PC-9 (cell line): ENCODE data around the gene ECE1. TPM values are rescaled to one million over a fixed set of nuclear protein-coding genes. Genes with fewer than 3 reads are reported as not detected.
A peak's percentile ranks its signal among the peaks of the same experiment; 100 is the strongest.

Experiments
- BruUV-seq: library from RNA; stranded (reverse); fragments of 400-500 nt; replicated peaks from 2 replicates; lab custom pipeline; 2021; lab: Mats Ljungman, UMichigan
- CTCF ChIA-PET: fragments of 300-600 bp; sonication (Branson Sonifier 250); formaldehyde crosslinking; loops from one replicate; lab custom pipeline; 2022; ENCODE audit warnings: antibody characterized with exemption; lab: Charles Lee
- POLR2A ChIA-PET: fragments of 300-600 bp; sonication (Branson Sonifier 250); formaldehyde crosslinking; loops from one replicate; lab custom pipeline; 2022; ENCODE audit warnings: antibody characterized with exemption; ENCODE audit not compliant: unreplicated experiment; lab: Charles Lee
- DNase-seq, 2 experiments: peaks; one replicate each; pipeline versions ENCODE4 v3.0.0 to v3.0.0-alpha.2; 2015 to 2022; ENCODE audit warnings: mixed read lengths in 1 of 2
- H2AFZ ChIP-seq: fragments of 200-600 bp; sonication (generic); 2 replicates; pipeline ENCODE4 v1.8.1; 2017; ENCODE audit warnings: antibody characterized with exemption
- H3F3A ChIP-seq: fragments of 200-600 bp; sonication (generic); 2 replicates; pipeline ENCODE4 v1.8.1; 2017; ENCODE audit warnings: antibody characterized with exemption, mild to moderate bottlenecking, low read depth; ENCODE audit not compliant: insufficient read depth
- H3K27ac ChIP-seq: fragments of 200-600 bp; sonication (generic); 2 replicates; pipeline ENCODE4 v1.6.1; 2016; ENCODE audit warnings: mixed run types
- H3K27me3 ChIP-seq: fragments of 200-600 bp; sonication (generic); 2 replicates; pipeline ENCODE4 v1.6.1; 2016; ENCODE audit warnings: low read depth, mixed run types; ENCODE audit not compliant: insufficient read depth
- H3K36me3 ChIP-seq: fragments of 200-600 bp; sonication (generic); 2 replicates; pipeline ENCODE4 v1.6.1; 2016; ENCODE audit warnings: low read depth, mixed run types
- H3K4me1 ChIP-seq: fragments of 200-600 bp; sonication (generic); replicated peaks from 2 replicates; pipeline ENCODE4 v1.6.1; 2016; ENCODE audit warnings: mixed run types; ENCODE audit not compliant: insufficient read depth
- H3K4me2 ChIP-seq: fragments of 200-600 bp; sonication (generic); 2 replicates; pipeline ENCODE4 v1.6.1; 2017; ENCODE audit warnings: mixed run types
- H3K4me3 ChIP-seq: fragments of 200-600 bp; sonication (generic); 2 replicates; pipeline ENCODE4 v1.6.1; 2016; ENCODE audit warnings: mixed run types
- H3K79me2 ChIP-seq: fragments of 200-600 bp; sonication (generic); 2 replicates; pipeline ENCODE4 v1.6.1; 2017; ENCODE audit warnings: low read depth, mixed run types
- H3K9me2 ChIP-seq: fragments of 200-600 bp; sonication (generic); 2 replicates; pipeline ENCODE4 v1.8.1; 2017; ENCODE audit warnings: mild to moderate bottlenecking; ENCODE audit not compliant: insufficient read depth
- H3K9me3 ChIP-seq: fragments of 200-600 bp; sonication (generic); 2 replicates; pipeline ENCODE4 v1.8.1; 2016; ENCODE audit warnings: low read depth; ENCODE audit not compliant: insufficient read depth
- H4K20me1 ChIP-seq: fragments of 200-600 bp; sonication (generic); 2 replicates; pipeline ENCODE4 v1.8.1; 2017; ENCODE audit not compliant: insufficient read depth
- EZH2 ChIP-seq: fragments of 200-600 bp; sonication (generic); IDR thresholded peaks from 2 replicates; pipeline ENCODE4 v1.8.0; 2017; ENCODE audit warnings: antibody characterized with exemption, low read depth
- intact Hi-C: fragments of 100-400 bp; cut with micrococcal nuclease; formaldehyde crosslinking; loops from one replicate; pipeline ENCODE4 v1.10.0; 2022; ENCODE audit not compliant: unreplicated experiment
- total RNA-seq: library from RNA; stranded (reverse); gene quantifications from 2 replicates; pipeline ENCODE4 v1.2.3, GENCODE V29; 2021
- TF ChIP-seq, protein P1 (sequence below): fragments of 200-600 bp; sonication (generic); conservative IDR thresholded peaks from 2 replicates; pipeline ENCODE4 v1.6.1; 2017; ENCODE audit warnings: mixed run types, antibody characterized with exemption, mild to moderate bottlenecking, moderate library complexity

Gene ECE1
- total RNA-seq, 1 experiment from 2014 or later: 80.8 TPM

- POLR2A ChIA-PET: no interaction called here
- Histone ChIP-seq H3K27me3 (no peaks in the 10 kb centered on the region), H3K4me2 (no peak overlapping the region), H3K9me3 (no peaks in the 10 kb centered on the region), H3K36me3 (0 out of 2 replicates have a peak, but pooled peaks cover 6% of the 10 kb centered on the region), H3K79me2 (no peaks in the 10 kb centered on the region), H3K9me2 (no peaks in the 10 kb centered on the region), H4K20me1 (no peaks in the 10 kb centered on the region), H3F3A (peaks cover 19% of the 10 kb centered on the region), H2AFZ (no peak overlapping the region), H3K4me3 (no peak overlapping the region), H3K27ac (no peak overlapping the region), H3K4me1 (peaks cover 20% of the 10 kb centered on the region)
- TF ChIP-seq, protein P1, sequence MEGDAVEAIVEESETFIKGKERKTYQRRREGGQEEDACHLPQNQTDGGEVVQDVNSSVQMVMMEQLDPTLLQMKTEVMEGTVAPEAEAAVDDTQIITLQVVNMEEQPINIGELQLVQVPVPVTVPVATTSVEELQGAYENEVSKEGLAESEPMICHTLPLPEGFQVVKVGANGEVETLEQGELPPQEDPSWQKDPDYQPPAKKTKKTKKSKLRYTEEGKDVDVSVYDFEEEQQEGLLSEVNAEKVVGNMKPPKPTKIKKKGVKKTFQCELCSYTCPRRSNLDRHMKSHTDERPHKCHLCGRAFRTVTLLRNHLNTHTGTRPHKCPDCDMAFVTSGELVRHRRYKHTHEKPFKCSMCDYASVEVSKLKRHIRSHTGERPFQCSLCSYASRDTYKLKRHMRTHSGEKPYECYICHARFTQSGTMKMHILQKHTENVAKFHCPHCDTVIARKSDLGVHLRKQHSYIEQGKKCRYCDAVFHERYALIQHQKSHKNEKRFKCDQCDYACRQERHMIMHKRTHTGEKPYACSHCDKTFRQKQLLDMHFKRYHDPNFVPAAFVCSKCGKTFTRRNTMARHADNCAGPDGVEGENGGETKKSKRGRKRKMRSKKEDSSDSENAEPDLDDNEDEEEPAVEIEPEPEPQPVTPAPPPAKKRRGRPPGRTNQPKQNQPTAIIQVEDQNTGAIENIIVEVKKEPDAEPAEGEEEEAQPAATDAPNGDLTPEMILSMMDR: no peak
- TF ChIP-seq EZH2: no peak
- no peak for DNase-seq
- intact Hi-C loops: no loop called here
- CTCF ChIA-PET: no interaction called here
- no TSS peak for BruUV-seq
Measured at GRCh38 chr1:21249940-21250493, 40.2 kb downstream of the ECE1 start.

GRCh38 chr1:21247892-21248715, 42.2 kb downstream of the ECE1 start:
- intact Hi-C loops: no loop called here
- Histone ChIP-seq H3K79me2 (no peaks in the 10 kb centered on the region), H3K4me2 (no peak overlapping the region), H3F3A (peaks cover 19% of the 10 kb centered on the region), H2AFZ (no peak overlapping the region), H4K20me1 (no peaks in the 10 kb centered on the region), H3K9me3 (no peaks in the 10 kb centered on the region), H3K36me3 (0 out of 2 replicates have a peak, but pooled peaks cover 6% of the 10 kb centered on the region), H3K4me3 (no peak overlapping the region), H3K9me2 (no peaks in the 10 kb centered on the region), H3K4me1 (peaks cover 20% of the 10 kb centered on the region), H3K27ac (no peak overlapping the region), H3K27me3 (no peaks in the 10 kb centered on the region)
- ChIA-PET CTCF (no interaction called here), POLR2A (no interaction called here)
- no TSS peak for BruUV-seq
- DNase-seq: no peak
- TF ChIP-seq EZH2: no peak

GRCh38 chr1:21246905-21247642, 43.2 kb downstream of the ECE1 start:
- 0 out of 2 replicates have a peak, but pooled peaks cover 6% of the 10 kb centered on the region for H3K36me3 ChIP-seq
- no peak overlapping the region for H3K4me2 ChIP-seq
- no peak overlapping the region for H3K4me3 ChIP-seq
- H3K27me3 ChIP-seq: no peaks in the 10 kb centered on the region
- H3K9me3 ChIP-seq: no peaks in the 10 kb centered on the region
- no peaks in the 10 kb centered on the region for H3K9me2 ChIP-seq
- no peak overlapping the region for H2AFZ ChIP-seq
- TF ChIP-seq EZH2: no peak
- TF ChIP-seq, protein P1: no peak
- no peak overlapping the region for H3K27ac ChIP-seq
- H3K79me2 ChIP-seq: no peaks in the 10 kb centered on the region
- ChIA-PET POLR2A (no interaction called here), CTCF (interaction anchor here (0.6 kb wide), 1 partner anchor 31 kb away, joined by 3 read pairs; no protein-coding TSS in a partner anchor)
- no peaks in the 10 kb centered on the region for H4K20me1 ChIP-seq
- peak in 1 of 2 experiments; percentile 55 for DNase-seq
- peaks cover 10% of the 10 kb centered on the region for H3K4me1 ChIP-seq
- BruUV-seq: no TSS peak
- intact Hi-C loops: no loop called here
- H3F3A ChIP-seq: peaks cover 13% of the 10 kb centered on the region
